Mucosa of descending colon (tissue), 3 donors: ENCODE measurements around the gene SPEG. TPM values are rescaled to one million over a fixed set of nuclear protein-coding genes. Genes with fewer than 3 reads are reported as not detected.
A peak's percentile ranks its signal among the peaks of the same experiment; 100 is the strongest.

Experiments used
- ATAC-seq: fragments of 200-7000 bp; cut with Tn5 transposase; one replicate; pipeline ENCODE4 v1.9.1; 2020; ENCODE audit warnings: mild to moderate bottlenecking, moderate library complexity
- DNase-seq, 3 donors: peaks; one replicate each; pipeline ENCODE4 v3.0.0-alpha.2; 2020
- H3K36me3 ChIP-seq: fragments of 200-600 bp; one replicate; pipeline ENCODE4 v1.8.0; 2021; ENCODE audit warnings: low read depth, mild to moderate bottlenecking
- H3K4me1 ChIP-seq: fragments of 200-600 bp; one replicate; pipeline ENCODE4 v1.8.0; 2021; ENCODE audit warnings: low read depth, mild to moderate bottlenecking
- H3K4me3 ChIP-seq: fragments of 200-600 bp; one replicate; pipeline ENCODE4 v1.8.0; 2021; ENCODE audit warnings: mild to moderate bottlenecking
- H3K9me3 ChIP-seq: fragments of 200-600 bp; one replicate; pipeline ENCODE4 v1.8.0; 2021; ENCODE audit warnings: mild to moderate bottlenecking
- CTCF ChIP-seq: fragments of 200-600 bp; IDR thresholded peaks from one replicate; pipeline ENCODE4 v1.8.0; 2022; ENCODE audit warnings: antibody characterized with exemption, mild to moderate bottlenecking
- intact Hi-C, 2 donors: fragments of 100-400 bp; cut with DNase I in 1 of 2; cut with micrococcal nuclease in 1 of 2; formaldehyde crosslinking; loops; one replicate each; pipeline versions ENCODE4 v1.11.0 to v1.11.1; 2022; cut with DNase I, micrococcal nuclease
- total RNA-seq, 3 donors: library from RNA; stranded (reverse); fragmentation: NEBNext Ultra II Directional in 2 of 3; extraction: Animal tissue kit (Norgen Biotek cat#: 25700) in 2 of 3; gene quantifications; one replicate each; pipeline versions ENCODE4 v1.2.1 to v1.2.4, GENCODE V29; 2021 to 2023
- donor health status: DM: no; HTN: no; CAD: no; lungs with moderate emphysema.
- donor health status: DM: no; HTN: no; CAD: no.
- donor health status: DM: no; HTN: yes; CAD: no.

Gene SPEG
- total RNA-seq, 3 donors from 2014 or later, result 7.9 to 242 (median 22.2) TPM

DNA sequence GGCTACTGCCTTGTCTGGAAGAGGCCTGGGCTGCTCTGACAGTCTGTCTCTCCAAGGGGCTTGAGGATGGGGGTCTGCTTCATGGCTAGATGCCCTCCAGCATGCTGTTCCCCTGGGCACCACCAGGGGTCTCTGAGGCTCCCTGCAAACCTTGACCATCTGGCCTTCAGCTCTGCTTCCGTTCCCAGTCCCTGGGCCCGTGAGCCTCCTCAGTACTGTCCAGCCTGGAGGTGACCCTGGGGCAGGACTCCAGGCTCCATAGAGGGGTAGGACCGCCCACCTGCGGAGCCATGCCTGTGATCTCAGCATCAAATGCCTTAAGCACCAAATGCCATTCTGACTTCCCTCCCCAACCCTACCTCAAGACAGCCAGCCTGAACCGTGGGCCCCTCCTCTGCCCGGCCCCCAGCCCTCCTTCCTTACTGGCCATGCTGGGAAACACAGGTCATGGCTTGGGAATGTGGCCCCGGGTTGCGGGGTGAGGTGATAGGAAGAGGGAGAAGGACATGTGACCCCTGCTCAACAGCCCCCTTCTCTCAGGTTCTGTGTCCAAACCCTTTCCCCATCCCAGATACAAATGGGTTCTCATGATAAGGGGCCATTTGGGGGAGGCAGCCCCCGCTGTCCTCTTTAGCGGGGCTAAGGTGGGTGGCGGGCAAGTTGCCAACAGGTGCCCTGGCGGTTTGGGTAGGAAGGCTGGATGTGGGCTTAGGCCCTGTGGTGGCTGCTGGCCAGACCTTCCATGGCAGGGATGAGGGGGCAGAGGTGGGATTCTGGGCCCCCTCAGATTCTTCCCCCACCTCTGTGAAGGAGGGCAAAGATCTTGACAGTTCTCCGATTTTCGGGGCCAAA is 25.0 kb downstream of the SPEG start:
- peak; percentile 66 for TF ChIP-seq CTCF
- Histone ChIP-seq H3K36me3 (no peaks in the 10 kb centered on the region), H3K4me1 (peaks cover 2% of the 10 kb centered on the region), H3K9me3 (no peaks in the 10 kb centered on the region), H3K4me3 (no peak overlapping the region)
- DNase-seq, result peak; percentile 53 to 70 (median 64)
- intact Hi-C loops, result no loop called here
- ATAC-seq, result peak; percentile 74

DNA sequence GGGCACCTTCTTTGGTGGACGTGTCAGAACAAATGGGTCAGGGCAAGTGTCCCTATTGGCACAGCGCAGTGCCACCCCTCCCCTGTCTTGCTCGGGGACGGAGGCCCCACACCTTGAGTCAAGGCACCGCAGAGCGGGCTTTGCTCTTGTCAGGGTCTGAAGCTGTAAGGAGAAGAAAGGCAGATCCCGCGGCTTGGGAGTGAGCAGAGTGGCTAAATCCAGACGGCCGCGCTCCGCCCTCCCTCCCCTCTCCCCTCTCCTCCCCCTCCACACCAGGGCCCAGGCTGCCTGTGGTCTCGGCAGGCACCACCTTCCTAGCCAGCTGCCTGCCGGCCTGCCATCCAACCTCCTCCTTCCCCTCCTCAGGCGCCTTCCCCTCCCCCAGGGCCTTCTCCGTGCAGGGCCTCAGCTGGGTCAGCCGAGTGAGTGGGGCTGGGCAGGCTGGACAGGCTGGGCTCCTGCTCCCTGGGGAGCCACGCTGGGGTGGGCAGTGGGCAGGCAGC is 25.8 kb downstream of the SPEG start:
- ATAC-seq, result peak; percentile 17
- peak in 2 of 3 donors; percentile 52 to 59 for DNase-seq
- no peak overlapping the region for H3K4me3 ChIP-seq
- TF ChIP-seq CTCF, result no peak
- no peaks in the 10 kb centered on the region for H3K36me3 ChIP-seq
- peaks cover 2% of the 10 kb centered on the region for H3K4me1 ChIP-seq
- intact Hi-C loops, result no loop called here
- H3K9me3 ChIP-seq, result no peaks in the 10 kb centered on the region

DNA sequence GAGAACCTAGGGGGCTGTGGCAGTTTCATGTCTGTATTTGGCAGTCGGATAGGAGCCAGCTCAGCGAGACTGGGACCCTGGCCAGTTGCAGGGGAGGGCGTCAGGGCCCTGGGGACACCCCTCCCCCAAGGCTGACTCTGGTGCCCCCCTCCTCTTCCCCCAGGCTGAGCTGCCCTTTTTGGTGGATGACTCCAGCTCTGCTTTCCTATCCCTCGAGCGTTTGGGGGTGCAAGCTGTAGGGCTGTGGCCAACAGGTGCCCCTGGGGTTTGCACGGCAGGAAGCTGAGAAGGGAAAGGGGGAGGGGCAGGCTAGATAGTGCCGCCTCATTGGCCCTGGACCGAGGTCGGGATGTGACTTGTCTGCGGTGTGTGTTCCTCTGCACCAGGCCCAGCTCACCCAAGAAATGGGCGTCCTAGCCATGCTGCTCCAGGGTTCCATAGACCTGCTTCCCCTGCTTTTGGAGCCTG is 26.4 kb downstream of the SPEG start:
- intact Hi-C loops, result no loop called here
- H3K9me3 ChIP-seq, result no peaks in the 10 kb centered on the region
- H3K36me3 ChIP-seq, result no peaks in the 10 kb centered on the region
- no peak overlapping the region for H3K4me3 ChIP-seq
- DNase-seq (peak in 1 of 3 donors; percentile 43), ATAC-seq (peak; percentile 5)
- no peak for TF ChIP-seq CTCF
- H3K4me1 ChIP-seq, result peaks cover 2% of the 10 kb centered on the region

- TF ChIP-seq CTCF, result no peak
- no peaks in the 10 kb centered on the region for H3K9me3 ChIP-seq
- DNase-seq, result peak in 1 of 3 donors; percentile 29
- intact Hi-C loops, result no loop called here
- H3K4me3 ChIP-seq, result no peak overlapping the region
- peaks cover 2% of the 10 kb centered on the region for H3K4me1 ChIP-seq
- ATAC-seq, result no peak
- H3K36me3 ChIP-seq, result no peaks in the 10 kb centered on the region
Observed at GRCh38 chr2:219461669-219462068, 27.0 kb downstream of the SPEG start.

DNA sequence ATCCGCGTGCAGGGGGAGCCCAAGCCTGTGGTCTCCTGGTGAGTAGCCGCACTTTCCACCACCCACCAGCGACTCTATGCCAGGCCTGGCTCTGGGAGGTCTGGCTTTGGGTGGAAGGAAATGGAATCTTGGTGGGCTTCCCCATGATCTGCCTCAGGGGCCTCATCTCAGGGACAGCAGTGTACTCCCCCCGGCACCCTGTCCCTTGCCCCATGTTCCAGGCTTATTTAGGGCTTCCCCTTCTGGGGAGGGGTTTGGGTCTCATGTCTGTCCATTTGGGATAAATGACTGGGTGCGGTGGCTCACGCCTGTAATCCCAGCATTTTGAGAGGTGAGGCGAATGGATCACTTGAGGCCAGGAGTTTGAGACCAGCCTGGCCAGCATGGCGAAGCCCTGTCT is 27.7 kb downstream of the SPEG start:
- Histone ChIP-seq H3K36me3 (no peaks in the 10 kb centered on the region), H3K4me1 (peaks cover 2% of the 10 kb centered on the region), H3K9me3 (no peaks in the 10 kb centered on the region), H3K4me3 (no peak overlapping the region)
- DNase-seq, result no peak
- no peak for TF ChIP-seq CTCF
- intact Hi-C loops, result no loop called here
- no peak for ATAC-seq
